Transverse colon (tissue), 4 donors: Measurements from ENCODE around the gene ULBP3. TPM values are rescaled to one million over a fixed set of nuclear protein-coding genes. Genes with fewer than 3 reads are reported as not detected.

Source experiments
- DNase-seq: peaks from one replicate; pipeline ENCODE4 v3.0.0-alpha.2; 2019
- H3K27ac ChIP-seq, 4 donors: fragments of 200-600 bp; sonication (generic); 2 replicates each; pipeline ENCODE4 v1.5.1; 2016 to 2018; ENCODE audit warnings: inconsistent platforms in 4 of 4
- H3K27me3 ChIP-seq: fragments of 200-600 bp; sonication (generic); 2 replicates; pipeline ENCODE4 v1.5.1; 2017; ENCODE audit warnings: inconsistent platforms
- H3K36me3 ChIP-seq, 4 donors: fragments of 200-600 bp; sonication (generic); 2 replicates each; pipeline ENCODE4 v1.5.1; 2017 to 2019; ENCODE audit warnings: inconsistent platforms in 4 of 4
- H3K4me1 ChIP-seq, 4 donors: fragments of 200-600 bp; sonication (generic); 2 replicates each; pipeline ENCODE4 v1.5.1; 2017 to 2020; ENCODE audit warnings: inconsistent platforms in 4 of 4
- H3K4me3 ChIP-seq, 4 donors: fragments of 200-600 bp; sonication (generic); 1 replicate in 1 of 4; 2 replicates in 3 of 4; pipeline versions ENCODE4 v1.5.1 to v1.6.1; 2017 to 2019; ENCODE audit warnings: inconsistent platforms in 4 of 4
- H3K9me3 ChIP-seq, 2 donors: fragments of 200-600 bp; sonication (generic); 2 replicates each; pipeline ENCODE4 v1.5.1; 2017 to 2019; ENCODE audit warnings: inconsistent platforms in 2 of 2
- CTCF ChIP-seq, 5 experiments: fragments of 200-600 bp in 3 of 5; fragments of 450-650 bp in 2 of 5; sonication (generic) in 3 of 5; IDR thresholded peaks; 1 replicate in 2 of 5; 2 replicates in 3 of 5; pipeline ENCODE4 v1.5.1; 2016 to 2017; ENCODE audit warnings: antibody characterized with exemption in 5 of 5, inconsistent platforms in 3 of 5, mild to moderate bottlenecking in 2 of 5, moderate library complexity in 1 of 5
- EP300 ChIP-seq: sonication (generic); formaldehyde crosslinking; IDR thresholded peaks from one replicate; pipeline ENCODE4 v1.6.1; 2017; ENCODE audit warnings: antibody characterized with exemption, low read depth
- POLR2A ChIP-seq: fragments of 450-650 bp; IDR thresholded peaks from one replicate; pipeline ENCODE4 v1.6.1; 2016; ENCODE audit warnings: antibody characterized with exemption, mild to moderate bottlenecking, moderate library complexity
- POLR2AphosphoS5 ChIP-seq, 3 donors: sonication (generic); formaldehyde crosslinking; IDR thresholded peaks; one replicate each; pipeline ENCODE4 v1.6.1; 2016; ENCODE audit warnings: antibody characterized with exemption in 3 of 3
- WGBS, 2 donors: methylation state at CpG; one replicate each; pipeline ENCODE4 v1.1.5; 2018; ENCODE audit warnings: low coverage in 1 of 2; 5-methylcytosine and 5-hydroxymethylcytosine counted together
- in situ Hi-C, 4 donors: fragments of 200-750 bp; cut with MboI; loops; one replicate each; pipeline versions ENCODE4 v1.15.0 to v1.15.1; 2017; ENCODE audit warnings: low sequenced_read_pairs in 3 of 4, low pct_ligation_motif_present in 1 of 4, low pct_unique_long_range_greater_than_20kb in 1 of 4
- intact Hi-C: fragments of 100-400 bp; cut with DNase I; formaldehyde crosslinking; loops from one replicate; pipeline ENCODE4 v1.15.1; 2023; ENCODE audit warnings: low total_unique reads
- total RNA-seq, 4 donors: library from RNA; depleted of rRNA; stranded (reverse); fragments of >200 nt; gene quantifications; one replicate each; pipeline ENCODE4 v1.1.0, GENCODE V29; 2016

The ULBP3 gene
- total RNA-seq, 4 donors from 2014 or later = 0.79 to 2.0 TPM; not detected in 2

DNA sequence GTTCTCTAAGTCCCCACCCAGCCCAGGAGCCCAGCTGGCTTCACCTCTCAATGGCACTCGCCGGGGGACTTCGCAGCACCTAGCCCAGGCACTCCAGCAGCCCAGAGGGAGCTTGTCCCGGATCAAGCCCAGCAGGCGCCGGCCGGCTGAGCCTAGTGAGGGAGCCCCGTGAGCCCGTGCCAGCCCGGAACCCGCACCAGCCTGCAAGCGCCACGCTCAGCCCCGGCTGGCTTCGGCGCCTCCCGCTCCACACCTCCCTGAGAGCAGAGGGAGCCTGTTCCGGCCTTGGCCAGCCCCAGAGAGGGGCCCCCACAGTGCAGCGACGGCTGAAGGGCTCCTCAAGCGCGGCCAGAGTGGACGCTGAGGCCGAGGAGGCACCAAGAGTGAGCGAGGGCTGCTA, 46.8 kb upstream of the ULBP3 start:
- Histone ChIP-seq H3K27ac (no peak overlapping the region), H3K4me1 (no peaks in the 10 kb centered on the region), H3K36me3 (no peaks in the 10 kb centered on the region), H3K4me3 (no peak overlapping the region), H3K9me3 (no peaks in the 10 kb centered on the region), H3K27me3 (no peaks in the 10 kb centered on the region)
- TF ChIP-seq POLR2AphosphoS5 (IDR thresholded peaks at IDR 0.05) (no peak), POLR2A (no peak), CTCF (IDR thresholded peaks at IDR 0.05) (no peak), EP300 (no peak)
- intact Hi-C loops = no loop called here
- in situ Hi-C loops = no loop called here
- 94% methylated on average over 23 of the region's 25 CpGs; no CpG with 5 or more reads in 1 of the 2 donors for WGBS, 2 donors
- DNase-seq = no peak

- in situ Hi-C loops = no loop called here
- 79 to 84% methylated on average over 4 to 6 of the region's 6 CpGs for WGBS, 2 donors
- no peaks in the 10 kb centered on the region for H3K9me3 ChIP-seq
- H3K27ac ChIP-seq = no peak overlapping the region
- no peaks in the 10 kb centered on the region for H3K27me3 ChIP-seq
- no peaks in the 10 kb centered on the region for H3K4me1 ChIP-seq
- no peaks in the 10 kb centered on the region for H3K36me3 ChIP-seq
- H3K4me3 ChIP-seq = no peak overlapping the region
- no peak for DNase-seq
- no peak for TF ChIP-seq CTCF (IDR thresholded peaks at IDR 0.05)
- no peak for TF ChIP-seq POLR2A
- TF ChIP-seq POLR2AphosphoS5 (IDR thresholded peaks at IDR 0.05) = no peak
- no peak for TF ChIP-seq EP300
- intact Hi-C loops = no loop called here
Measured at GRCh38 chr6:150112233-150112632, 43.3 kb upstream of the ULBP3 start.

DNA sequence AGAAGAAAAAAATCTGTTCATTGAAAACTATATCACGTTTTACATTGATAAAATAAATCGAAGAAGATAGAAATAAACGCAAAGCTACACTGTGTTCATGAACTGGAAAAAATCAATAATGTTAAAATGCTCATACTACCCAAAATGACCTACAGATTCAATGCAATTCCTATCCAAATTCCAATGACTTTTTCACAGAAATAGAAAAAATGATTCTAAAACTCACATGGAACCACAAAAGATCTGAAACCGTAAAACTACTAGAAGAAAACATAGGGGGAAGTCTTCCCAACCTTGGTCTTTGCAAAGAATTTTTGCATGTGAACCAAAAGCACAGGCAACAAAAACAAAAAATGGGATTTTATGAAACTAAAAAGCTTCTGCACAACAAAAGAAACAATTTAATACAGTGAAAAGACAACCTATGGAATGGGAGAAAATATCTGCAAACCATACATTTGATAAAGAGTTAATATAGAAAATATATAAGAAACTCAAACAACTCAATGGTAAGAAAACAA, 33.9 kb upstream of the ULBP3 start:
- DNase-seq = no peak
- in situ Hi-C loops = no loop called here
- no peak overlapping the region for H3K27ac ChIP-seq
- no peaks in the 10 kb centered on the region for H3K4me1 ChIP-seq
- no peaks in the 10 kb centered on the region for H3K9me3 ChIP-seq
- no peak overlapping the region for H3K4me3 ChIP-seq
- H3K36me3 ChIP-seq = no peaks in the 10 kb centered on the region
- no peaks in the 10 kb centered on the region for H3K27me3 ChIP-seq
- intact Hi-C loops = no loop called here
- TF ChIP-seq EP300 (no peak), CTCF (IDR thresholded peaks at IDR 0.05) (no peak), POLR2AphosphoS5 (IDR thresholded peaks at IDR 0.05) (no peak), POLR2A (no peak)
- WGBS, 2 donors = 93 to 97% methylated on average over 4 of the region's 4 CpGs

DNA sequence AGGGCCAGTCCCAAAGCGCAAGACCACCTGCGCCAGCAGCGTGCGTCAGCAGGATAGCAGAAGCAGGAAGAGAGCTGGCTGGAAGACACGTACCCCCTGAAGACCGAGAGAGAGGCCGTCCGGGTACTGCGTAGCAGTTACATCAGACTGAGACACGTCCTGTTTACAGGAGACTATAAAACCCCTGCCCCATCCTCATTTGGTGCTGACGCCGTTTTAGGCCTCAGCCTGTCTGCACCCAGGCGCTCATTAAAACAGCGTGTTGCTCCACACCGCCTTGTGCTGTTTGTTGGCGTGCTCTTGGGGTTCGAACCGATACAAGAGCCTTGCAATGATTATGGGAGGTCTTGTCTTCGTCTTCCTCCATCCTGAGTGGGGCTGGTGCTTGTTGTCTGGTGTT, 31.8 kb upstream of the ULBP3 start:
- H3K9me3 ChIP-seq = no peaks in the 10 kb centered on the region
- peaks cover 7% of the 10 kb centered on the region for H3K27me3 ChIP-seq
- no peak overlapping the region for H3K27ac ChIP-seq
- in situ Hi-C loops = no loop called here
- H3K4me3 ChIP-seq = no peak overlapping the region
- H3K4me1 ChIP-seq = no peaks in the 10 kb centered on the region
- TF ChIP-seq EP300 (no peak), CTCF (IDR thresholded peaks at IDR 0.05) (no peak), POLR2AphosphoS5 (IDR thresholded peaks at IDR 0.05) (no peak), POLR2A (no peak)
- intact Hi-C loops = no loop called here
- DNase-seq = no peak
- H3K36me3 ChIP-seq = no peaks in the 10 kb centered on the region
- 93% methylated on average over 19 of the region's 19 CpGs; no CpG with 5 or more reads in 1 of the 2 donors for WGBS, 2 donors
